IPS-20b (cell line): ENCODE results near the gene TCF12.

Source experiments
- H3K27ac ChIP-seq: one replicate; pipeline ENCODE4 v1.5.1; 2013; ENCODE audit warnings: low read length
- H3K27me3 ChIP-seq: 2 replicates; pipeline ENCODE4 v1.6.1; 2013; ENCODE audit warnings: mild to moderate bottlenecking, low read length, inconsistent platforms; ENCODE audit not compliant: insufficient read depth
- H3K36me3 ChIP-seq: 2 replicates; pipeline ENCODE4 v1.6.1; 2013; ENCODE audit warnings: low read depth, mild to moderate bottlenecking, inconsistent platforms, low read length, moderate library complexity; ENCODE audit not compliant: insufficient read depth
- H3K4me1 ChIP-seq: 2 replicates; pipeline ENCODE4 v1.6.1; 2013; ENCODE audit warnings: mild to moderate bottlenecking, control low read depth, inconsistent platforms, low read length, moderate library complexity; ENCODE audit not compliant: insufficient read depth
- H3K4me3 ChIP-seq: 2 replicates; pipeline ENCODE4 v1.5.1; 2013; ENCODE audit warnings: mild to moderate bottlenecking, low read length, inconsistent platforms
- H3K9ac ChIP-seq: 2 replicates; pipeline ENCODE4 v1.6.1; 2013; ENCODE audit warnings: low read depth, mild to moderate bottlenecking, inconsistent platforms, low read length, moderate library complexity
- H3K9me3 ChIP-seq: 2 replicates; pipeline ENCODE4 v1.6.1; 2013; ENCODE audit warnings: mild to moderate bottlenecking, low read depth, low read length, inconsistent platforms; ENCODE audit not compliant: insufficient read depth

Gene TCF12

DNA sequence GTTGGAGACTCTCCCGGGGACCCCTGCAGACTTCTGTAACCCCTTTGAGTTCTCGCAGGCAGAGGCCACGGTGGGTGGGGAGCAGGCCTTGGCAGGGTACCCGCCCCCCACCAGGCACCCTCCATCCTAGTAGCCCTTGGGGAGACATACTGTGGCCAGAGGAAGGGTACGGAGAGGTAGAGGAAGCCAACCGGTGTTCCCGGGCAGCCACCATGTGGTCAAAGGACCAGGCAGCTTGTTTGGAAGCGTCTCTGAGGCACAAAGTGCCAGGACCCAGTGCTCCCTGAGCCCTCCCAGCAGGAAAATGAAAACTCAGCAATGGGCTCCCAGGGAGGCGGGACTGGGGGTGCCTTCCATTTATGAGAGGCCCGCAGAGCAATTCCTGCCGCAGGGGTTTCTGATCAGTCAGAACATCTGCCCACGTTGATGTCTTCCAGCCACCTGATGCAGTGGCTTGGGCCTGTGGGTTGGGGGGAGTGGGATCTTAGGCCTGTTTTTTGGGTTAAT lies 404.9 kb downstream of the TCF12 start:
- no peaks in the 10 kb centered on the region for H3K36me3 ChIP-seq
- no peak overlapping the region for H3K27ac ChIP-seq
- H3K9me3 ChIP-seq: no peaks in the 10 kb centered on the region
- H3K9ac ChIP-seq: no peak overlapping the region
- H3K4me1 ChIP-seq: peaks cover 10% of the 10 kb centered on the region; the same call in 1 of the 2 replicates
- no peak overlapping the region for H3K4me3 ChIP-seq
- H3K27me3 ChIP-seq: no peaks in the 10 kb centered on the region

DNA sequence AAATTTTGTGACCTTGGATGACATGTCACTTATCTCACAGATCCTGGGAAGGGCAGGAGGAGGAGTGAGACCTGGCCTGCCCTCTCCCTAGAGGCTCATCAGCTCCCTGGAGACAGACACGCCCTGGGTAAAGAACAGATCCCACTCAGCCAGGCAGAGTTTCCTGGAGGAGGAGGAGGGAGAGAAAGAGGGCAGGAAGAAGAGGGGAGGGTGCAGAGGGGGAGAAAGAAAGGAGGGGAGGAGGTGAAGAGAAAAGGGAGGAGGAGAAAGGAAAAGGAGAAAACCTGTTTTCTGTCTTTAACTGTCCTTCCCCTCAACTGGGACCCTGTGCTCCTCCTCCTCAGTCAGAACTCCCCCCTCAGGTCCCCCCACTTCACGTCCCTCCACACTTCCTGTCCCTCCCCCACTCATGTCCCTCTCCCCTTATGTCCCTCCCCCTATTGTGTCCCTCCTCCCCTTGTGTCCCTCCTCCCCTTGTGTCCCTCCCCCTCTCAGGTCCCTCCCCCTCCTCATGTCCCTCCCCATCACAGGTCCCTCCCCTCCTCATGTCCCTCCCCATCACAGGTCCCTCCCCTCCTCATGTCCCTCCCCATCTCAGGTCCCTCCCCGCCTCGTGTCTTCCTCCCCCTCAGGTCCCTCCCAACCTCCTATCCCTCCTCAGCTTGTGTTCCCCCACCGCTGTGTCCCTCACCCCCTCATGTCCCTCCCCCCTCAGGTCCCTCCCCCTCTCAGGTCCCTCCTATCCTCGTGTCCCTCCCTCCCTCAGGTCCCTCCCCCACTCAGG lies 405.6 kb downstream of the TCF12 start:
- no peaks in the 10 kb centered on the region for H3K27me3 ChIP-seq
- H3K4me1 ChIP-seq: peaks cover 10% of the 10 kb centered on the region; the same call in 1 of the 2 replicates
- no peaks in the 10 kb centered on the region for H3K36me3 ChIP-seq
- H3K9me3 ChIP-seq: no peaks in the 10 kb centered on the region
- H3K4me3 ChIP-seq: no peak overlapping the region
- no peak overlapping the region for H3K9ac ChIP-seq
- no peak overlapping the region for H3K27ac ChIP-seq

DNA sequence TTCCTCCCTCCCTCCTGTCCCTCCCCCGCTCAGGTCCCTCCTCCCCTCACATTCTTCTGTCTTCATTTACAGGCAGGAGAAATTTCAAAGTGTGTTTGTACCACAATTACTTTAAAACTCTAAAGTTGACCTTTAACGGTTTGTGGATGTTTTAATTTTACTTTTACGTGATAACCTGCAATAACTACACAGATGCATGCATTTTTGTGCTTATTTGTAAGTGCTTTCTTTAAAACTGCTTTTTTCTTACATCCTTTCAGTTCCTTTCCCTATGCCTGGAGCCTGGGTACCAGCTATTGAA lies 406.1 kb downstream of the TCF12 start:
- no peak overlapping the region for H3K9ac ChIP-seq
- no peak overlapping the region for H3K27ac ChIP-seq
- no peak overlapping the region for H3K4me3 ChIP-seq
- no peaks in the 10 kb centered on the region for H3K9me3 ChIP-seq
- peaks cover 10% of the 10 kb centered on the region; the same call in 1 of the 2 replicates for H3K4me1 ChIP-seq
- no peaks in the 10 kb centered on the region for H3K36me3 ChIP-seq
- H3K27me3 ChIP-seq: no peaks in the 10 kb centered on the region

DNA sequence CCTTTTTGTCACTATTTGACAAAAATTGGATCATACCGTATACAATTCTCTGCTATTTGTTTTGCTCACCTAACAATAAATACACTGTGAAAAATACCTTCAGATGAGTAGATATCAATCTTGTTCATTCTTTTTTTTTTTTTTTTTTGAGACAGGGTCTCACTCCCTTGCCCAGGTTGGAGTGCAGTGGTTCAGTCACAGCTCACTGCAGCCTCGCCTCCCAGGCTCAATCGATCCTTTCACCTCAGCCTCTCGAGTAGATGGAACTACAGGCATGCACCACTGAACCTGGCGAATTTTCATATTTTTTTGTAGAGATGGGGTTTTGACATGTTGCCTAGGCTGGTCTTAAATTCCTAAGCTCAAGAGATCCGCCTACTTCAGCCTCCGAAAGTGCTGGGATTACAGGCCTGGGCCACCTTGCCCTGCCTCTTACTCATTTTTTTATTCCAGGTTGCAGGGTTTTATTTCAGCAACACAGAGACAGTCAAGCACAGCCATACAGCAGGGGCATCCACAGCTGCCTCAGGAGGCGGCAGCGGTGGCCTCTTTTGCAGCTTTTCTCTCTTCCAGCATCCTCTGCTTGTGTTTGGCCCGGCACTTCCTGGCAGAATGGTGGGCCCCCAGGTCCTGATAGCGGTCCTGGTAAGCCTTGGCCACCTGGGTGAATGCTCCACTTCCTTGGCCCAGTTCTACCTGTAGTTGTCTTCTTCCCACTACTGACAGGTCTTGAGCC lies 406.7 kb downstream of the TCF12 start:
- Histone ChIP-seq H3K9ac (no peak overlapping the region), H3K4me3 (no peak overlapping the region), H3K27me3 (no peaks in the 10 kb centered on the region), H3K36me3 (no peaks in the 10 kb centered on the region), H3K27ac (no peak overlapping the region), H3K4me1 (peaks cover 10% of the 10 kb centered on the region; the same call in 1 of the 2 replicates), H3K9me3 (no peaks in the 10 kb centered on the region)

DNA sequence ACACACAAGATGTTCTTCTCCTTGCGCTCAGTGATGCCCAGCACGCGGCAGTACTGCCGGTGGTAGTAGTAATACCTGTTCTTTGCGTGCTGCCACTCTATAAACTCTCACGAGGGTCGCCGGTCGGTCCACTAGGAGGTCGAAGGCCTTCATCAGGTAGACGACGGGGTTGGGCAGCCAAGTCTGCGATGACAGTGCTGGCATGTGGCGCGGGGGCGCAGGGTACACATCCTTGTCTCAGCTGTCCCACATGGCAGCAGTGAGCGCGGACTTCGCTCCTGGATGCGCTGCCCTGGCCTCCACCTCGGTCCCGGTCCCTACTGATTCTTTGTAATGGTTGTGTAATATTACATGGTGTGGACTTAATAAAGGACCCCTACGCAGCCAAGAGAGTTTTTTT lies 407.8 kb downstream of the TCF12 start:
- H3K9ac ChIP-seq: no peak overlapping the region
- peaks cover 7% of the 10 kb centered on the region; the same call in 1 of the 2 replicates for H3K4me1 ChIP-seq
- H3K4me3 ChIP-seq: no peak overlapping the region
- no peaks in the 10 kb centered on the region for H3K36me3 ChIP-seq
- H3K9me3 ChIP-seq: no peaks in the 10 kb centered on the region
- no peaks in the 10 kb centered on the region for H3K27me3 ChIP-seq
- no peak overlapping the region for H3K27ac ChIP-seq

DNA sequence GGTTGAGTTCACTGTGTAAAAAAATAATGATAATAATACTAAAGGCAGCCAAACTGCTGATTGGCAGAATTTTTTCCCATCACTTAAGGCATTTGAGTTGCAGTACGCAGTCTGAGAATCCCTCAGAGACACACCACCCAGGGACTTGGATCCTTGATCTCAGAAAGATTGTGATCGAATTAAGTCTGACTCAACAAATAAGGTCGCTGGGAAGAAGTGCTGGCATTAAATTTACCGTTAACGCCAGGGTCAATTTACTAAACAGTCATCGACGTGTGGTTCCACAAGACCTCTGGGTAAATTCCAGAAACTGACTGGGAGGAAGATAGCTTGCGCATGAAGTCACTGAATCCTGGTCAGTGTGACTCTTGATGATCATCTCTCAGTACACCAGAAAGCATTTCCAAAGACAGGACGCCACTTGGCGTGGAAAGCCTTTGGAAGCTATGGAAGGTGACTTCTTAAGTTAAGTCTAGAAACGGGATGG lies 409.6 kb downstream of the TCF12 start:
- Histone ChIP-seq H3K4me3 (no peak overlapping the region), H3K9me3 (no peaks in the 10 kb centered on the region), H3K36me3 (no peaks in the 10 kb centered on the region), H3K27me3 (no peaks in the 10 kb centered on the region), H3K9ac (no peak overlapping the region), H3K4me1 (no peaks in the 10 kb centered on the region), H3K27ac (no peak overlapping the region)

DNA sequence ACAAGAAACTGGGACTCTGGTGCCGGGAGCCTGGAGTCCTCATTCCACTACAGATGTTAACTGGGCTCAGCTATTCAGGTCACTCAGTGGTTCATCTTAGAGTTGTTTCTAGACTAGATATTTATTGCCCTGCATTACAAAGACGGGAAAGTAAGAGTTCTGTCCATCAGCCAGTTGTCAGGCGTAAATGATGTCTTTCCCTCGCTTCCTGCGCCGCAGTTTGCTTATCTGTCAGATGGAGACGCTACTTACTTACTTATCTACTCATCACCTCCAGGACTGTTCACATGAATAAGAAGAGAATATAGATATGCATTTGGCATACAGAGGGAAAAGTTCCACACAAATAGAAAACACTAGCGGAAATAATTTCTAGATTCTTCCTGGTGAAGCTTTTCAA lies 410.0 kb downstream of the TCF12 start:
- Histone ChIP-seq H3K9me3 (no peaks in the 10 kb centered on the region), H3K27me3 (no peaks in the 10 kb centered on the region), H3K4me1 (no peaks in the 10 kb centered on the region), H3K36me3 (no peaks in the 10 kb centered on the region), H3K4me3 (no peak overlapping the region), H3K9ac (no peak overlapping the region), H3K27ac (no peak overlapping the region)

DNA sequence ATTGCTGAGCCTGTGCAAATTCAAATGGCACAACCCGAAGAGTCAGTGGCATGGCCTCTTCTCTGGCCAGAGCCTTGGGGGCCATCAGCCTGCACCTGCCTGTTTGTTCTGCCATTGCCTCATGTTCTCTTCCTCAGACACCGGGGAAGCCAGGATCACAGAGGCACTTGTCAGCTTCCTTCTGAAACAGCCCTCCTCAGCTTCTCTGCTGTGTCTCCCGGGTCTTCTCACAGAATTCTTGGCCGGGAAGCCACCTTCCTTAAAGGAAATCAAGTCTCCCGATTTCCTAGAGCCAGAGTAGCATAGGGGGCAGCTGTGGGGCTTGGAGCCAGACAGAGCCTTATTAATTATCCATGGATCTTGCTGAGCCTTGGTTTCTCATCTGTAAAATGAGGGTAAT lies 410.5 kb downstream of the TCF12 start:
- H3K9me3 ChIP-seq: no peaks in the 10 kb centered on the region
- H3K27ac ChIP-seq: no peak overlapping the region
- no peaks in the 10 kb centered on the region for H3K36me3 ChIP-seq
- H3K4me3 ChIP-seq: no peak overlapping the region
- H3K27me3 ChIP-seq: no peaks in the 10 kb centered on the region
- no peak overlapping the region for H3K9ac ChIP-seq
- no peaks in the 10 kb centered on the region for H3K4me1 ChIP-seq

DNA sequence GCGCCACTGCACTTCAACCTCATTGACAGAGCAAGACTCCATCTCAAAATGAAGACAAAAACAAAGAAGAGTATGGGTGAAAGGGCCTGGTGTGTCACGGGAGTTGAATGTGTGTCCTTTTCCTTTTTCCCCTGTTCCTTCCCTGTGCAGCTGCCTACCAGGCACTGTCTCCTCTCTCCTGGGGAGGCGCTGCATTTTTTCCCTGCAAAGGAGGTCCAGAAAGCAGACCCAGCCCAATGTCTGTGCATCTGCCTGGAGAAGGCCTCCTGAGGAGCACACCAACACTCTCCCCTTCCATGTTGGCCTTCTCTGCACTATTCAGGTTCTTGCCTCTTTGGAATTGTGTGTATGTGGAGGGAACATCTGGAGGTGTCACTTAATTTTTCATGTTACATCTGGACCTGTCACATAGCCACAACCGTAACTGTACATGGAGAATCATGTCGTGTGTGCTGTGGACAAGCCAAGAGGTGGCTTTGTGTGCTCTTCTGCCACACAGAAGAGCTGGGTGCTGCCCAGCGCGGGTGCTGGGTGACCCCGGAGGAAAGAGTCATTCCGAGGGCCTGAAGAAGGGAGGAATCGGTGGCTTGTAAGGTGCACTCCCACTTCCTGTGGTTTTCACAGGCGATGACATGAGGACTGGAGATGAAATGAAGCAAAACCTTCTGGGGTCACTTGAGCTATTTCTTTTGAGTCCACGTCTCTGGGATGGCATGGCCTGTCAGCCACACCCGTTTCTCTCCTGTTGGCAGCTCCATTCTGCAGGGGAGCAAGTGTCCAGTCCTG lies 411.3 kb downstream of the TCF12 start:
- no peaks in the 10 kb centered on the region for H3K27me3 ChIP-seq
- H3K4me1 ChIP-seq: no peaks in the 10 kb centered on the region
- H3K4me3 ChIP-seq: no peak overlapping the region
- H3K9me3 ChIP-seq: no peaks in the 10 kb centered on the region
- no peak overlapping the region for H3K9ac ChIP-seq
- H3K36me3 ChIP-seq: no peaks in the 10 kb centered on the region
- no peak overlapping the region for H3K27ac ChIP-seq

DNA sequence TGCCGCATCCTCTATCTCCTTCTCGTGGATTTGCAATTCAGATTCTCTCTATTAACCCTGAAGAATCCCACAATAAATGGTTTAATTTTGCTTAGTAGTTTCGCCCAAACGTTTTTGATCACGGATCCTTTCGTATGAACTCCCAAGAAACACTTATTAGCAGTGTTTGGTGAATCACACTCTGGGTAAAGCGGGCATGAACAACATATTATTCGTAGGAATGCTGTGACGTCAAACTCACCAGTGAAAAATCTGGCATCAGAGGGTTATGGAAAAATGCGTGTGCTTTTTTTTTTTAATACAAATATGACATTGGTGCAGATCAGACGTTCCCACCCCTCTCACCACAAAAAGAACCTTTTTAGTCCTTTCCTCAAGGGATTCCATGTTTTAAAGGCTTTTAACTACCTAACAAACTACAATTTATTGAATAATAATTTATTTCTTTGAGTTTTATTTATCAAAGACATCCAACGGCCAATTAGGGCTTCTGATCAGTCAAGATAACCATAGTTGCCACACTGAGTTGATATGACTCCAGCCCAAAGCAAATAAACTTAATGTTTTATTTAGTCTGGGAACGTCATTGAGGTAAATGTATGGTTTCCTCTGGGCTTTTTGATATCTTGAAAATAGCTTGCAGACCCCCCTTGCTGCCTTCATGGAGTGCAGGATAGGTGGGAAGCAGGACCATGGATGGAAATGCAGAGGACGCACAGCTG lies 412.3 kb downstream of the TCF12 start:
- Histone ChIP-seq H3K4me1 (no peaks in the 10 kb centered on the region), H3K27ac (no peak overlapping the region), H3K4me3 (no peak overlapping the region), H3K27me3 (no peaks in the 10 kb centered on the region), H3K36me3 (no peaks in the 10 kb centered on the region), H3K9me3 (no peaks in the 10 kb centered on the region), H3K9ac (no peak overlapping the region; the same call in 1 of the 2 replicates)

DNA sequence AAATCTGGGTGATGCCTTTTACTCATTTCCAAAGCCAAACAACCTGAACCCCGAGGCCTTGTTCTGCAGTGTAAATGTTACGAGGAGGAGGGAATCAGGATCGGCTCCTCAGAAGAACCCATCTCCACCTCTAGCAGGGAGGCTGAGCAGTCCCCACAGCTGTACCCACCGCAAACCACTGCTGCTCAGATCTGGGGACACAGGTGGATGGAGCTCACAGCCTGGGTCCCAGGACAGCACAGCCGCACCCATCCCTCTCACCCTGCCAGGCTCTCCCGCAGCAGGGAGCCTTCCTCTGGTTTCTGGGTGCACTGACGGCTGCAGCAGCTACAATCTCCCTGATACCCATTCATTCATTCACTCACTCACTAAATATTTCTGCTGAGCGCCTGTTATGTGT lies 413.9 kb downstream of the TCF12 start:
- Histone ChIP-seq H3K36me3 (no peaks in the 10 kb centered on the region), H3K9ac (no peak overlapping the region), H3K4me1 (no peaks in the 10 kb centered on the region), H3K4me3 (no peak overlapping the region), H3K27ac (no peak overlapping the region), H3K9me3 (no peaks in the 10 kb centered on the region), H3K27me3 (no peaks in the 10 kb centered on the region)
